Stimulated activated naive CD4-positive, alpha-beta T cell (primary cell): ENCODE results near the gene FOXN4.
"Not testable (repeated sequence)": the region's sequence is repeated elsewhere in the genome, so short reads cannot be mapped to it uniquely, and the experiment has no call there.

Experiments
- DNase-seq, 6 experiments: peaks; one replicate each; lab custom pipeline; 2025; lab: John Stamatoyannopoulos, UW

FOXN4 gene, protein sequence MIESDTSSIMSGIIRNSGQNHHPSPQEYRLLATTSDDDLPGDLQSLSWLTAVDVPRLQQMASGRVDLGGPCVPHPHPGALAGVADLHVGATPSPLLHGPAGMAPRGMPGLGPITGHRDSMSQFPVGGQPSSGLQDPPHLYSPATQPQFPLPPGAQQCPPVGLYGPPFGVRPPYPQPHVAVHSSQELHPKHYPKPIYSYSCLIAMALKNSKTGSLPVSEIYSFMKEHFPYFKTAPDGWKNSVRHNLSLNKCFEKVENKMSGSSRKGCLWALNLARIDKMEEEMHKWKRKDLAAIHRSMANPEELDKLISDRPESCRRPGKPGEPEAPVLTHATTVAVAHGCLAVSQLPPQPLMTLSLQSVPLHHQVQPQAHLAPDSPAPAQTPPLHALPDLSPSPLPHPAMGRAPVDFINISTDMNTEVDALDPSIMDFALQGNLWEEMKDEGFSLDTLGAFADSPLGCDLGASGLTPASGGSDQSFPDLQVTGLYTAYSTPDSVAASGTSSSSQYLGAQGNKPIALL

DNA sequence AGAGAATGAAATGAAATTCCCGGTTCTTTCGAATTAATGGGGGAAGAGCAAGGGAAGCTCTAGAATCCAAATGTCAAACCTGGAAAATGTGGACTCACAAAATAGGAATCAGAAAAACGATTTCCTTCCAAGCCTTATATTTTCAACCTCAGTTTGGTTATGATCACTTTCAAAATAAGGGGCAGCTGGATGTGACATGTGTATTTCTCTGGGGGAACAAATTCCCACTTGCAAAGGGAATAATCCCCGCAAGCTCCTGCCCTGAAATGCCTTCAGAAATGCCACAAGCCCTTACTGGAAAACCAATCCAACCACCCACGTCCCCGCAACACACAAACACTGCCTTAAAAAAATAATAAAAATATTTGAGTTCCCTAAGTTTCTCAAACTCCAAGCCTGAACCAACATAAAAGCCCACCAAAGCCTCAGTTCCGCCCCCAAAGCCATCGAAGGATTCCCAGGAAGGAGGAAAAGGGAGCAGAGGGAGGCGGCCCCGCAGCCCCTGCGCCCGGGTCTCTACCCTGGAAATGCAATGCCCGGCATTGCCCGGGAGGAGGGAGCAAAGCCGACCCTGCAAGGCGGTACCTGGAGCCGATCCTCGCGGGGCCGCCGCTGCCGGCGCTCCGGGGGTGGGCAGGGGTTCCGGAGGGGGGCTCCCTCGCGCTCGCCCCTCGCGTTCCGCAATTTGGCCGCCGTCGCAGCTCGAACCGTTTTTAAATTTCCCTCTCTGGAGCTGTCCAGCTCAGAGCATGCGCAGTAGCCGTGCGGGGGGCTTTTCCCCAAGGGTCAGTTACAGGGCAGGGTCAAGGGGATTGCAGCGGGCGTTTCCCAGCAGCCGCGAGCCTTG is at the start of gene FOXN4:
Gene FOXN4, minus strand, starts transcription at position 751 of the 847 bp plus-strand sequence. CDS start 963 bp downstream, outside the sequence.
- DNase-seq: no peak

DNA sequence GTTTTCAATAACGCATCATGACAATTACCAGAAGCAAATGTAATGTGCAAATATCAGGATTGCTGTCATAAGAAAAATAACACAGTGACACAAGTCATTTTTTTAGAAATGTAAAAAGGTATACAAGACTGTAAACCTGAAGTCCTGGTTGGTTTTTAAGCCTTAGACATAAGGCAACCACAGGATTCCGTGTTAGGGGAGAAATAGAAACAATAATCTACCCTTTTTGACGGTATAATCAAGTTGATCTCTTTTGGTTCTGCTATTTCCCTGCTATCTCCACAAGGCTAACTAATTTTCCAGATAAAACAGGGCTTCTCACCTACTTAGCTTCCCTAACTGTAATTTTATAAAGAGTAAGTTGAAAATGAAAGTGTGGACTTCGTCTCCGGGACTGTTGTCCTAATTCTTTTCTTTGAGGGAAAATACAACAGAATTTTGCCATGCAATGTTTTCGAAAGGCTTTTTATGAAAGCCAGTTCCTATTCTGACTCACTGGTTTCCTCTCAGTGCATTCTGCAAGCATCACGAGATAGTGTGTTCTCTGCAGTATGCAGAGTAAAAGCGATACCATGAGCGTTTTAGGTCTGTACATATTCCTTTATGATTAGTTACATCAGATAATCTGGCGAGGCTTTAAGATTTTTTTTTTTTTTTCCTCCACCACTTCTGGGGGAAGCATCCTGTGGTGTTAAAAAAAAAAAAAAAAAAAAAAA is 49.2 kb upstream of the FOXN4 start:
- no peak for DNase-seq

DNA sequence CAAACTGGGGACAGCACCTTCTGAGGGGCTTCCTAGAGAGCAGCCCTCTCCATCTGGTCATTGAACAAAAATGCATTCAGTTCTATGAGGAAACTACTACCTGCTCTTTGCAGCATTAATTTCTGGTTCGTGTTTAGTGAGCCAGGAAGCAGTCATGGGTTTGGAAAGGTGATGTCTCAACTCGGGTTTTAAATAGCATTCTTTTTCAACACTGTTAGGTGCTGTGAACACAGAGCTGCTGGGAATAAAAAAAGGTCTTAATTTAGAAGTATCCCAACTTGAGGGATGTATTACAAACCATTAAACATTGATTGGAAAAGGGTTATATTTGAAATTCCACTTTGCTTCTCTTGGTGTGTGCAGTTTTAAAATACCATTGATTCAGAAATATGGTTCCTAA is 47.9 kb upstream of the FOXN4 start:
- DNase-seq: no peak

DNA sequence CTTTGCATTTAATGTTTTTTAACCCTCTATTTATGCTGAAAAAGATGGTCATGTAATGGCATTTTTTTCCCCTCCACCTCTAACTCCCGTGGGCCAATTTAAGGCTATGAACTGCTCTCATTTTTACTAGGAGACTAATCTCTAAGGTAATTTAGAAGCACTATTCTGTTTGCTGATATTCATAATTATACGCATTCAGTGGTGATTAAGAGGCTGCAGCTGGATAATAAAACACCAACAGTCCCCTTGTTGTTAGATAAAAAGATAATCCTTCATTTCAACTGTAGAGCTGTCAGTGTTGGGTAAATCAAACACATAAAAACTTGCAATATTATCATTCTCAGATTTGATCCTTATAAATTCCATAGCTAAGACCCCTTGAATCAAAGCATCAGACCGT is 47.5 kb upstream of the FOXN4 start:
- DNase-seq: no peak

DNA sequence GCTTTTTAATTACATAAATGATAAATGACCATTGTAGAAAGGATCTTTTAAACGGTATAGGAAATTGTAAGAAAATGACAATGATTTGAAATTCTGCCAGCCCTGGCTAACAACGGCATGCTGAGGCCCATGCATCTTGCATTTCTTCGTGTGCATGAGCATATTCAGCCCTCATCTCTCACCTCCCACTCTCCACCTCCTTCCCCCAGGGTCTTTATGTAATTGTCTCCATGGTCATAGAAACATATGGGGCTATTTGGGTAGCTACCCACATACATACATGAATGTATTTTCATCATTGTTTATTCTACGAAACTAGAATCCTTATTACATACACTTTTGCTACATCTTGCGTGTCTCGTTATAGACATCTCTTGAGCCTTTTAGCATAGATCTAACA is 43.1 kb upstream of the FOXN4 start:
- DNase-seq: no peak

DNA sequence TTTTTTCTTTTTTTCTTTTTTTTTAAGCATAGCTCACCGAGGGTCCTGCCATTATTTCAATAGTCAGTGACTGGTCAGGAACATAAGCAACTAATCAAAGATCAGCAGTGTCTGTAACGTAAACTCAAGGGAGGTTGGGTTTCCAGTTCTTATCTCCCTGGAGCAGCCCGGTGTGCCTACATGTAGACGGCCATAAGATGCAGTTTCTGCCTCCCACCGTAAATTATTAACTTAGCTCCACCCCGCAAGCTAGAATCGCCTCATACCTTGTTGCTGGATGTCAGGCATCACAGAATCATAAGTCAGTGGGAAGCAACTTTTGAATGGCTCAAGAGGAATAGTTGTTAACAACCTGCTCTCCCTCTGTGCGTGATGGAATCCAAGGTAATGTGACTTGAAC is 38.5 kb upstream of the FOXN4 start, which contains the start of gene MYO1H:
Gene MYO1H, plus strand, starts transcription at position 312 of the 400 bp plus-strand sequence. Its CDS starts 61 bp downstream, at position 373.
- DNase-seq: no peak

DNA sequence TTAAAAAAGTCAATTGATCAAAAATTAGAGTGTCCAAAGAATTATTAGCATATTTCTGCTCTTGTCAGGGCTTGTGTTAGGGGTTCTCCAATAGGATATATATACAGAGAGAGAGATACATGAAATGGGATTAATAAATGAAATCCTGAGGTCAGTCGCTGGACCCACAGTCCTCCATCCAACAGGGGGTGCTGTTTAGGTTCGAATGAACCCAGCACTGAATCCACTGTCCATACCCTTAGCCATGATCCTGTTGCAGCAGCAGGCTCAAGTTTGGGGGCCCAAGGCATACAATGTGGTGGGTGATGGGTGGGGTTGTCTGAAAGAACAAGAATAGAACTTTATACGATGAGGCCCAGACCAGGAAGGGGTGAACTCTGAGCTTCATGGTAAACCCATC is 37.8 kb upstream of the FOXN4 start:
- no peak for DNase-seq

DNA sequence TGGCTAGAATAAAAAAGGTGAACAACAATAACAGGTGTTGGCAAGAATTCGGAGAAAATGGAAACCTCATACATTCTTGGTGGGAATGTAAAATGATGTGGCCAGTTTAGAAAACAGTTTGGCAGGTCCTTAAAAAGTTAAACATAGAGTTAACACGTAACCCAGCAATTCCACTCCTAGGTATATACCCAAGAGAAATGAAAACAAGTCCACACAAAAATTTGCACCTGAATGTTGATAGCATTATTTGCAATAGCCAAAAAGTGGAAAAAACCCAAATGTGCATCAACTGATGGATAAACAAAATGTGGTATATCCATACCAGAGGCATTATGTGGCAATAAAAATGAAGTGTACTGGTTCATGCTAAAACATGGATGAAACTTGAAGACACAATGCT is 36.3 kb upstream of the FOXN4 start:
- DNase-seq: no peak

DNA sequence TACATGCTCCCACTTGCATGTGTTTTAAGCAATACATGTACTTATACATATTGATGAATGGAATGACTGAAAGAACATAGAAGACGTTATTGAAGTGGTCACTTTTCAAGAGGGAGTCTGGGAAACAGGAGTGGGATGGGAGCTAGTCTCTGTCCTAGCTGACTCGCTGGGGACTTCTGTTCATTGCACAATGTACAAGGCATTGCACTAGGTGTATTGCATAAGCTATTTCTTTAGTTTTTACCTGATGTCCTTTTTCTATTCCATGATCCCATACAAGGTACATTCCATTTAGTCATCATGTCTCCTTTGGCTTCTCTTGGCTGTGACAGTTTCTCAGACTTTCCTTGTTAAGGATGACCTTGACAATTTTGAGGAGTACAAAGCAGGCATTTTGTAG is 34.6 kb upstream of the FOXN4 start:
- DNase-seq: no peak

DNA sequence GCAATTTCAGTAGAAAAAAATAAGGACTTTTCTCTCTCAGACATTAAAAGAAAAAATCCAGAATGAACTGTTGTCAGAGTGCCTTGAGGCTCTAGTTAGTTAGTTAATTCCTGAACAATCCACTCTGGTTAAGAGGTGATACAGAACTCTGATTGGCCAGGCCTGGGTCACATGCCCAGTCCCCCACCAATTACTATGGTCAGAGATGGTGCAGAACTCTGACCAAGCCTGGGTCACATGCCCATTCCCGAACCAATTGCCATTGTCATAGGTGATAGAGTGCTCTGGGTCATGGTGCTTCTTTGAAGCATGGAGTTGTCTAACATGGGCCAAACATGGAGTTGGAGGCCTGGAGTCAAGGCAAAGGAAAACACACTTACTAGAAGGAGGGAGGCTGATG is 27.5 kb upstream of the FOXN4 start:
- DNase-seq: no peak

DNA sequence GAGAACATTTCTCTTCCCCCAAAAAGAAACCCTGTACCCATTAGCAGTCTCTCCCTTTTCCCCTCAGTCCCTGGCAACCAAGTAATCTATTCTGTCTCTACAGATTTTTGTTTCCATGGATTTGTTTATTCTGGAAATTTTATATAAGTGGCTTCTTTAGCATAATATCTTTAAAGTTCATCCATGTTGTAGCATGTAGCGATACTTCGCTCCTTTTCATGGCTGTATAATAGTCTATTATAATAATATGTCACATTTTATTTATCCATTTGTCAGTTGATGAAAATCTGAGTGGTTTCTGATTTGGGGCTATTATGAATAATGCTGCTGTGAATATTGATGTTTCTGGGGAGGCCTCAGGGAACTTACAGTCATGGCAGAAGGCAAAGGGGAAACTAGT is 25.8 kb upstream of the FOXN4 start:
- no peak for DNase-seq

DNA sequence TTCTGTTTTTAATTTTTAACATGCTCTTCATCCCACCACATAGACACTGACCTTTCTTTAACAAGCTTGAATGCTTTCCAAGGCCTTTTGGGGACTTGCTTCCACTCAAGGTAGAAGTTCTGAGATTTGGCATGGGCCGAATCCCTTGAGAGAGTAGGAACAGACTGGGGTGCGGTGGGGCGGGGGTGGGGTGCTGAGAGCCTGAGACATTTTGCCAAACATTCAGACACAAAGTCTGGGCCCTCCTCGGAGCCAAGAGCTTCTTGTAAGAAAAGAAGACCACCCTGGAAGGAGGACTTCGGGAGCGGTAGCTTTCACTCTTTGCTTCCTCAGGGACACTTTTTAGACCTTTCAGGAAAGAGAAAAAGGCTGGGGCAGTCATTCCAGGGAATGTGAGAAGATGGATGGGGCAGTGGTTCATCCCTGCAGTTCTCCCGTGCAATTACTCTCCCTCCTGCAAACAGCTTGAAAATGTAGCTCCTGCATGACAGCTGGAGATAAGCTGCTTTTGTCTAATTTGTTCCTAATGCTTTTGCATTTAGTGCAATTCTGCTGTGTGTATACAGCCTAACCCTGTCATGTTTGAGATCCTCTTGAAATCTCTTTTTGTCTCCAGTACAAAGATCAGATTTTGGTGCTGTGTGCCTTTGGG is 22.3 kb upstream of the FOXN4 start:
- DNase-seq: no peak

DNA sequence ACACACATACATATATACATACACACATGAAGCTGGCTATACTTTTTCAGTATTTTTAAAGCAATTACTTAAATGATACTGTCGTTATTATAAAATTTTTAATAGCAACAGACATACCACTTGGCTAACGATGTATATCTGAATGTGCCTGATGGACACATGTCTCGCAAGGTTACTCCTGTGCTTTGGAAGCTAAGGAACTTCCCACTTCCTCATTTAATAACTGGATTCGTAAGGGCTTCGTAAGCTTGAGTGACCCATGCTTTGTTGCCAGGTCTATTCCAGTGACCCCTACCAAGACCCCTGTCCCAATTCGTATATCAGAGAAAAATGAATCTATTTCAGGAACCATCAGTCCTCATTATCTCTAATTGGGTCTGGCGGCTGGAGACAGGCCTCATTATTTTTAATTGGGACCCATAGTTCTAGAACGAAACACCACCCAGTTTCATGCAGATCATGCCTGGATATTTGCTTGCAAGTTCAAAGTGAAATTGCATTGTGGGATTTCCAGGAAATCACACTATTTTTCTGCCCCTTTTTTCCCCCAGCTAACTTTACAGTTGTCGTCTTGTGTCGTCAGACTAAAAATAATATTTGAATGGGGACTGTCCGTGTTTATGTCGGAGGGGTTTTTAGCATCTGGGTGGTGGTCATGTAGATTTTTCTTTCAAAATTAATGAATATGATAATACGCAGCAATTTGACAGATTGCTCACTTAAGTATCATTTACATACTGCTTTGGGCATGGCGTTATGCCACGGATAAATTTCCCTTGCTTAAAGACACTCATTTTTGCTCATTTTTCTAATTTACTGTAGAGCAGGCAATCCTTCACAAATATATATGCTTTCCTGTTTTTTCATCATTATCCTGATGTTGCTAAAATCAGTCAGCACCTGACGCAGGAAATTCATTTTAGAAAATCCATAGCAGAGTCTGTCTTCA is 21.5 kb upstream of the FOXN4 start:
- no peak for DNase-seq

DNA sequence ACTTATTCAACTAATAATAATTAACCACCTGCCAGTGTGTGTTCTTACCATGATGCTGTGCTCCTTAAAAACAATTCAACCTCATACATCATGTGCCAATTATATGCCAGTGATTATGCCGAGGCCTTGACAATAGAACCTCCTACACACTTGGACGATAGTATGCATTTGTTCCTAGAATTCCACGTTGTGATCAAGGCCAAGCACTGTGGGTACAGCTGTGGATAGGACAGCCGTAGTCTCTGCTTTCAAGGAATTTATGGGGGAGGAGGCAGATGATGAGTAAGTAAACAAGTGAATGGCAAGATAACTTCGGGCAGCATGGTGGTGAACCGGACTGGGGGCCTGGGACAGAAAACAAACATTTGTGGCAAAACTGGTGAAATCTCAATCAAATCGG is 20.6 kb upstream of the FOXN4 start:
- DNase-seq: no peak

DNA sequence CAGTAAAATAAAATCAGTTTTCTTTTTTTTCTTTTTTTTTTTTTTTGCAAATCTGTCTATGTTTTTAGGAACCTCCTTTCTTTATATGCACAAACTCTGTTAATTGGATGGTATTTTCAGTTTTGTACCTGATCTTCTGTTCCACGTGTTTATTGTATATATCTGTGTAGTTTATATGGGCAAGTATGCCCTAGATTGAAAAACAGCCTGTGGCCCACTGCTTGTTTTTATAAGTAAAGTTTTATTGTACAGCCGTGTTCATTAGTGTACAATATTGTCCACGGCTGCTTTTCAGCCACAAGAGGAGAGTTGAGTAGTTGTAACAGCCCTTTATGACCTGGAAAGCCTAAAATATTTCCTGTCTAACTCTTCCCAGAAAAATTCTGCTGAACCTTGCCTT is 19.9 kb upstream of the FOXN4 start:
- no peak for DNase-seq

DNA sequence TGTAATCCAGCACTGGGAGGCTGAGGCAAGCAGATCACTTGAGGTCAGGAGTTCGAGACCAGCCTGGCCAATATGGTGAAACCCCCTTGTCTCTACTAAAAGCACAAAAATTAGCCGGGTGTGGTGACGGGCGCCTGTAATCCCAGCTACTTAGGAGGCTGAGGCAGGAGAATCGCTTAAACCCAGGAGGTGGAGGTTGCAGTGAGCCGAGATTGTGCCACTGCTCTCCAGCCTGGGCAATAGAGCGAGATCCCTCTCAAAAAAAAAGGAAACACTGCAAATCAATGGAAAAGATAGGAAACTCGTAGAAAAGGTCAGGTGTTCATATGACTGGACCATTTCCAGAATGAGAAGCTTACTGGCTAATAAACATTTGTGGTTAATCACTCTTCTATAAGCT is 12.2 kb upstream of the FOXN4 start:
- not testable (repeated sequence) for DNase-seq

DNA sequence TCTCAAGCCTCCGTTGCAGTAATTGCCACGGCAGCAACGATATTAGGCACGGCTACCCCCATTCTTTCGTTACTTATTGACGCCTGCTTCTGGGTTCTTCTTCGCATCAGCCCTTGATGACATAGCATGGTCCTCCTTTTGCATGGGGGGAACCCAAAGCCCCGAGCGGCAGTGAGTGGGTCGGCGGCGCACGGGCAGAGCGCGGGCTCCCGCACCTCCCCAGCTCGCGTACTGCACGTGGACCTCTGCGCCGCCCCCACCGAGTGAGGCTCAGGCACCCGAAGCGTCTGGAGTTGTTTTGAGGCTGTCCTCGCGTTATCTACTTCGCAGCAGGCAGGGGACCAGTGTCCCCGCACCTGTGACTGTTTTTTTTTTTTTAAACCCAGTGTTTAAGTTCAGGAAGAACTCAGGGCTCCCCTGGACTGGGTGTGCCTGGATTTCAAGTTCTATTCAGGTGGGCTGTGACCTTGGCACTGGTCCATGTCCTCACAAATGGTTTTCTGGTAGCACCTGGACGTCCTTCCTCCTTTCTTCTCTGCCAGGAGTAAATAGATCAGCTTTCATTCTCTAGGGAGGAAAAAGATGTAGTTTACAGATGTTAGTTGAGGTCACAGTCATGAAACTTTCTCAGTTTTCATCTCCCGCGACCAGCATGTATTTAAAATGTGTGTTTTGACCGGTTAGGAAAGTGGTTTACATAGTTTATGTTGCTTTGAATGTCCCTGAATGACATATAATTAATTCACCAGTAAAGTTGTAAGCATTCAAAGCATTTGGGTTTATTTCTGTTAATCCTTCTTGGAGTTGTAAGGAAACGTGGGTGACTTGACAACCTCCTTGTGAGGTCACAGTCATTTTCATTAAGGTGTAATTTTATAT is 1.4 kb upstream of the FOXN4 start:
- DNase-seq: peak in 1 of 6 experiments; percentile 2

DNA sequence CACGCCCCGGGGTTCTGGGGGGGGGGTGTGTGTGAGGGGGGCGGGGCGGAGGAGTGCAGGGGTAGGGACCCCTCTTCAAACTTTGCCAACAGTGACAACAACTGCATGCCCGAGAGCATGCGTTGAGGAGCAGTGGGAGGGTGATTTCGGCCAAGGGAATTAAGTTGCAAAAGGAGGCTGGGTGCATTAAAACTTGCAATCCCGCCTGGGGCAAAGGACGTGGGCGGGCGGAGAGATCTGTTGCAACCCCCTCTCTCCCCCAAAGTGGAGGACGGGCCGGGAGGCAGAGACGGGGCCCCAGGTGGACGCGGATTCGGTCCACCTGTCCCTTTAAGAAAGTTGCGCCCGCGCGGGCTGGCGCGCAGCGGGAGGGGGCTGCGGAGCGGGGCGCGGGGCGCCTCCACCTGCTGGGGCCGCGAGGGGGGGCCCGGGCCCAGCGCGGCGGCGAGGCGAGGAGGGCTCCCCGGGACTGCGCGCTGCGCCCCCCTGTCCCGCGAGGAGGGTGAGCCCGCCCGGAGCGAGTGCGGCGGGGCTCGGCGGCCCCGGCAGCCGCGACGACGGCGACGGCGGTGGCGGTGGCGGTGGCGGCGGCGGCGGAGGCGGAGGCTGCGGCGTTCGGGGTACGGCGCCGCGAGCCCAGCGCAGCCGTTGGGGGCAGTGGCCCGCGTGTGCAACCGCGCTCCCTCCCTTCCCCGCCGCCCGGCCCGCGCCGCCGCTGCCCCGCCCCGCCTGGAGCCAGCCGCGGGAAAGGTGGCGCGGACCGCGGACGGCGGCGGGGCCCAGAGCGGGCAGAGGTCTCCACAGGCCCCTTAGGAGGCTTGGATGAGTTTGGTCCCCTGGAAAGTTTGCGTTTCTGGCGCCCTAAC is 530 bp upstream of the FOXN4 start:
- no peak for DNase-seq

DNA sequence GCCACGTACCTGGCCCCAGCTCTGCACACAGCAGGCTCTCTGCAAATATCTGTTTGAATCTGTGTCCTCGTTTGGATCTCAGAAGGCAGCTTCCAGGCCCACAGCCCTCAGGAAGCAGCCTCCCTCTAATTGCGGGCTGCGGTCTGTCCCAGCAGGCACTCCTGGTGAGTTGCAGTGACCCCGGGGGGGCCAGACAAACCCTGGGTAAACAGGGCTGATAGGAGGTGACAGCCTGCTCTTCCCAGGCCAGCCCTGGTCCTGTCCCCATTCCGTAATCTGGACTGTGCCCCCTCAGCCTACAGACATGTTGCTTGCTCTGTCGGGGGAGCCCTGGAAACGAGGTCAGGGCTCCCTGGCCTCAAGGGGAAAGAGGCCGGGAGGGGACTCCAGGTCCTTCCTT is 2.0 kb downstream of the FOXN4 start:
- no peak for DNase-seq
